Activated naive CD4-positive, alpha-beta T cell treated with anti-CD3 and anti-CD28 coated beads for 36 hours (primary cell): ENCODE measurements around the gene ATP2A3. TPM values are rescaled to one million over a fixed set of nuclear protein-coding genes. Genes with fewer than 3 reads are reported as not detected.

Source experiments
- CTCF ChIA-PET: fragments of 350-600 bp; sonication (Branson Sonifier 250); formaldehyde crosslinking; loops from one replicate; lab custom pipeline; 2021; ENCODE audit warnings: antibody characterized with exemption; lab: Charles Lee
- DNase-seq: peaks from one replicate; pipeline ENCODE4 v3.0.0-alpha.2; 2020
- H3K27ac Mint-ChIP-seq: one replicate; pipeline ENCODE4 v1.8.0; 2021; ENCODE audit warnings: mild to moderate bottlenecking, mixed read lengths
- H3K27me3 Mint-ChIP-seq: one replicate; pipeline ENCODE4 v1.8.0; 2021; ENCODE audit warnings: low read depth, mixed read lengths
- H3K36me3 Mint-ChIP-seq: one replicate; pipeline ENCODE4 v1.8.0; 2021; ENCODE audit warnings: low read depth, mixed read lengths
- H3K4me1 Mint-ChIP-seq: one replicate; pipeline ENCODE4 v1.8.0; 2021; ENCODE audit warnings: low read depth, mixed read lengths
- H3K4me3 Mint-ChIP-seq: one replicate; pipeline ENCODE4 v1.8.0; 2021; ENCODE audit warnings: mild to moderate bottlenecking, moderate library complexity, mixed read lengths
- H3K9me3 Mint-ChIP-seq: one replicate; pipeline ENCODE4 v1.8.0; 2021; ENCODE audit warnings: mixed read lengths
- intact Hi-C: fragments of 100-400 bp; cut with micrococcal nuclease; formaldehyde crosslinking; loops from one replicate; pipeline ENCODE4 v1.15.1; 2023
- total RNA-seq, 2 experiments: library from RNA; stranded (reverse); gene quantifications; one replicate each; pipeline ENCODE4 v1.2.3, GENCODE V29; 2021

The ATP2A3 gene
- total RNA-seq, 2 experiments from 2014 or later: 75.5 to 76.4 TPM

DNA sequence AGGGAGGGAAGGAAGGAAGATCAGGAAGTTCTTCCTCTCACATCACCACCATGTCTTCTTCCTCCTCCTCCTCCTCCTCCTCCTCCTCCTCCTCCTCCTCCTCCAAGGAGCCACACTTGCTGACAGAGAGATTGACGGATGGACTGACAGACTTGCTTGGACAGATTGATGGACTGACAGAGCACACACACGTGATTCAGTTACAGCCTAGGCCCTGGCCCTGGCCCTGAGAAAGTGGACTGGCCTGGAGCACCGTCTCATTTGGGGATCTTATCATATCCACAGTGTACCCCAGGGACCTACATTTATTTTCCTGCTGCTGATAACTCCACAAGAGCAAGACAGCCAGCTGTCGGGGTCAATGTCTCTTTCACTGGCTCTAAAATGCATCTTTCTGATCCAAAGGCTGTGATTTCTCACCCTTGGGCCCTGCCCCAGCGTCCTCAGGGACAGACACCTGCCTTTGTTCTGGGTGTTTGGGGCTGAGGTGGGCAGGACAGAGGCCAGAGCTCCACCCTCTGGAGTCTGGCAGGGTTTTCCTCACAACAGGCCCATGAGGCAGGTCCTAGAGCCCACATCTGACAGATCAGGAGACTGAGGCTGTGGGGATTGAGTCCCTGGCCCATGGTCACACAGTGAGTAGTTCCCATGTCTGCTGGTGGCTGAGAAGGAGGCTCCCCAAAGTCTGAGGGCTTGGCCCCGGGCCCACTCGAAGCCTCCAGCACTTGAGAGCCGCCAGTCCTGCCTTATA lies 45.7 kb downstream of the ATP2A3 start:
- H3K4me3 Mint-ChIP-seq: no peak overlapping the region
- no peak overlapping the region for H3K27ac Mint-ChIP-seq

DNA sequence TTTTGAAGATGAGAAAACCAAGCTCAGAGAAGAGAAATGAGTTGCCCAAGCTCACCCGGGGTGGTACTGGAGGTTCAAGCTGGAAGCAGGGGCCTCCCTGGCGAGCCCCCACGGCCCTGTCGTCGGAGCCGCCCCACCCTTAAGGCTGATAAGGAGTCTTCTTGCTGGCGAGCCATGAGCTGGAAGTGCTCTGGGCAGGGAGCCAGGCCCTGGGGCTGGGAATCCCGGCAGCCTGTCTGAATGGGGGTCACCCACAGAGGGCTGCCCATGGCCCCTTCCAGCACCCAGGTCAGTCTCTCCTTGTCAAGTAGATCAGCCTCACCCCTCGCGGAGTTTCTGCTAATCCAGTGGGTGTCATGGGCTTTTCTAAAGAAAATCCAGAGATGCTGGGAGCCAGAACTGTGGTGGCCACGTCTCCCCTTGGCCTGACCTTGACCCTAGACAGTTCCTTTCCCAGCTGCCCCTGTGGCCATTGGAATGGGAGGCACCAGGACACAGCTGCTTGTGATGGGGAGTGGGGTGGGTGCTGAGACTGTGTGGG lies 46.8 kb downstream of the ATP2A3 start:
- no peak for DNase-seq
- Mint-ChIP-seq H3K27ac (no peak overlapping the region), H3K36me3 (no peaks in the 10 kb centered on the region), H3K9me3 (no peaks in the 10 kb centered on the region), H3K4me3 (no peak overlapping the region), H3K4me1 (peaks cover 31% of the 10 kb centered on the region), H3K27me3 (no peaks in the 10 kb centered on the region)
- CTCF ChIA-PET: interaction anchor here (1.0 to 1.6 kb wide), 3 partner anchors 34 to 88 kb away, joined by 3 to 6 read pairs (median 6); no protein-coding TSS in a partner anchor
- intact Hi-C loops: loop anchor here (10.0 kb wide), 1 partner anchor 497 kb away; no protein-coding TSS in a partner anchor

More for the DNA sequence above, 45.7 kb downstream of the ATP2A3 start:
- CTCF ChIA-PET: no interaction called here
- no peaks in the 10 kb centered on the region for H3K27me3 Mint-ChIP-seq
- H3K36me3 Mint-ChIP-seq: no peaks in the 10 kb centered on the region
- no peak for DNase-seq
- H3K9me3 Mint-ChIP-seq: no peaks in the 10 kb centered on the region
- H3K4me1 Mint-ChIP-seq: peaks cover 28% of the 10 kb centered on the region
- intact Hi-C loops: loop anchor here (10.0 kb wide), 1 partner anchor 496 kb away; no protein-coding TSS in a partner anchor

DNA sequence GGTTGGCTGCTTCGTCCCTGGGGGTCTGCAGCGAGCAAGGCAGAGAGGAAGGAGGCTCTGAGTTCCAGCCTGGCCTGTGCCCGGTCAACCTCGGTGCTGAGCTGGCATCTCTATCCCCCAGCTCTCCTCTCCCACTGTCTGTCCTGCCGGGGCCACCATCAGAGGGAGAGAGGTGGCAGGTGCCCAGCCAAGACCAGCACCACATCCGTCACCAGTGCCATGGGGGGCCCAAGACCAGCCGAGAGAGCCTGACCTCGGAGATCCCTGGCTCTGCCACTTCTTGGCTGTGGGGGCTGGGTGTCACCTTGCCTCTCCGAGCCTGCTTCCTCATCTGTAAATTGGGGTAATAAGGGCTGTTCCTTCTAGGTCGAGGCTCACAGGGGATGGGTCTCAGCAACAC lies 47.4 kb downstream of the ATP2A3 start:
- Mint-ChIP-seq H3K27ac (peak overlapping the region; percentile 50), H3K36me3 (no peaks in the 10 kb centered on the region), H3K4me1 (peaks cover 34% of the 10 kb centered on the region), H3K27me3 (no peaks in the 10 kb centered on the region), H3K4me3 (no peak overlapping the region), H3K9me3 (no peaks in the 10 kb centered on the region)
- CTCF ChIA-PET: interaction anchor here (1.0 to 1.6 kb wide), 5 partner anchors 33 to 158 kb away, joined by 3 to 6 read pairs (median 3); no protein-coding TSS in a partner anchor
- intact Hi-C loops: loop anchor here (10.0 kb wide), 1 partner anchor 498 kb away; no protein-coding TSS in a partner anchor
- no peak for DNase-seq

DNA sequence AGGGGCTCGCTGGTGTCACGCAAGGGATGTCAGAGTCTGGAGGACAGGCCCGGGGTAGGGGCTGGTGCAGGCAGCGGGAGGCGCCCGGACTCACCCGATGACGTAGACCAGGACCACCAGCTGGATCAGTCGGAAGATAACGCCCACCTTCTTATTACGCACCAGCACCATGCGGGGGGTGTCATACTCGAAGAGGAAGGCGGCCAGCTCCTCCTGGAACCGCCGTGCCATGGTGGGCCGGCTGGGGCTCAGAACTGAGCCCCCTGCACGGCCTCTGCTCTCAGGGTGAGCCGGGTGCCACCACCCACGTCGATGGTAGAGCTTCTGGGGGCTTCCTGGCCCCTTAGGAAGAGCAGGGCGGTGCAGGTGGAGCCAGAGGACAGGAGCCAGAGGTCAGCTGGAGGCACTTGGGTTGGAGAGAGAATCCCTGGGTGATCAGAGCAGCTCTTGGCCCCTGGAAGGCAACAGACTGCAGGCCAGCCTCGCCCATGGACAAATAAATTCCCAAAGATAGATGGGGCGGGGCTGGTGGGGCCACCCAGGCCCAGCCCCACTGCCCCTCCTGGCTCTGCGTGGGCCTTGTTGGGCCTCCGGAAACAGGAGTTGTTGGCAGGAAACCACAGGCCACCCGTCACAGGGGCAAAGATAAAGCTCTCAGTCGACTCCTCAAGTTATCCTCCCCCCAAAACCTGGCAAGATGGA lies 48.1 kb downstream of the ATP2A3 start, which contains the start of gene P2RX1:
TSS of gene P2RX1 (minus strand) at position 471 of the 702 bp plus-strand sequence. CDS start at position 231, 240 bp downstream.
- no peak within 1 kb of the TSS for H3K4me3 Mint-ChIP-seq
- peak; percentile 62 for DNase-seq
- H3K27me3 Mint-ChIP-seq: no peaks in the 10 kb centered on the region
- intact Hi-C loops: loop anchor here (10.0 kb wide), 1 partner anchor 499 kb away; no protein-coding TSS in a partner anchor
- peak within 1 kb of the TSS; percentile 50 for H3K27ac Mint-ChIP-seq
- H3K4me1 Mint-ChIP-seq: peaks cover 40% of the 10 kb centered on the region
- H3K36me3 Mint-ChIP-seq: no peaks in the 10 kb centered on the region
- CTCF ChIA-PET: interaction anchor here (1.0 to 3.4 kb wide), 7 partner anchors 32 to 158 kb away, joined by 3 to 16 read pairs (median 3); no protein-coding TSS in a partner anchor
- H3K9me3 Mint-ChIP-seq: no peaks in the 10 kb centered on the region

DNA sequence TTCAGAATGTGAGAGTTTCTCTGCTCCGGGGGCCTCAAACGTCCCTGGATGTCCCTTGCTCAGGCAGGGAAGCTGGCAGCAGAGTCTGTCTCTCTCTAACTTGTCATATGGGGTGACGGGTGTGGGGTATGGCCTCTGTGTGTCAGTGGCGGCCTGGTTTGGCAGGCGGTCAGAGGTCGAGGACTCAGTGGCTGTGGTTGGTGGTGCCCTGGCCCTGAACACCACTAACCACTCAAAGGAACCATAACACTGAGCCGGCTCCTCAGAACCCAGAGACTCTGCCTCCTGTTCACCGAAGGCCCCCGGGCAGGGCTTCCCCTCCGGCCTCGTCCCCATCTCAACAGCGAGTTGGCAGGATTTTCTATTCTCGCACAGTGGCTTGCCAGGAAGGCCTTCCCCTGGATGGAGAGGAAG lies 48.6 kb downstream of the ATP2A3 start:
- DNase-seq: no peak
- CTCF ChIA-PET: interaction anchor here (1.2 to 4.6 kb wide), 8 partner anchors 11 to 159 kb away, joined by 3 to 46 read pairs (median 6); no protein-coding TSS in a partner anchor
- Mint-ChIP-seq H3K27ac (no peak overlapping the region), H3K4me1 (peaks cover 45% of the 10 kb centered on the region), H3K36me3 (no peaks in the 10 kb centered on the region), H3K27me3 (no peaks in the 10 kb centered on the region), H3K4me3 (no peak overlapping the region), H3K9me3 (no peaks in the 10 kb centered on the region)
- intact Hi-C loops: loop anchor here (10.0 kb wide), 1 partner anchor 499 kb away; no protein-coding TSS in a partner anchor

DNA sequence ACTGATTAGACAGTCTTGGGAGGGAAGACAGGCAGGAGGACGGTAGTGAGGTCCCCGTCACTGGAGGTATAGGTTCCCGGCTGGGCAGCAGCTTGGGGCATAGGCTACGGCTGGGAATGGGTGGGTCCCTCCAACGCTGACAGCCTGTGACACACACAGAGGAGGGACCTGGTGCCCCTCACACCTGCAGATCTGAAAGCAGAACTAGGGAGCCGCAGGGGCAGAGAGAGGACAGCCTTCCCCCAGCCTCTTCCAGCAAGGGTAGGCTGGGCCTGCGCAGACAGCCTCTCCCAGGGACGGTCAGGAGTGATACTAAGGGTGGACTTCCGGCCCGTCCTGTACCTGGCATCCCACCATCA lies 49.9 kb downstream of the ATP2A3 start:
- no peak overlapping the region for H3K4me3 Mint-ChIP-seq
- no peaks in the 10 kb centered on the region for H3K9me3 Mint-ChIP-seq
- no peak for DNase-seq
- H3K27me3 Mint-ChIP-seq: no peaks in the 10 kb centered on the region
- CTCF ChIA-PET: interaction anchor here (0.6 to 4.6 kb wide), 37 partner anchors 8 to 568 kb away, joined by 3 to 46 read pairs (median 6); partner anchors contain the start of genes ATP2A3, CAMKK1 and NCBP3
- H3K36me3 Mint-ChIP-seq: no peaks in the 10 kb centered on the region
- intact Hi-C loops: loop anchor here (1.0 to 10.0 kb wide), 4 partner anchors 90 to 501 kb away; no protein-coding TSS in a partner anchor
- H3K4me1 Mint-ChIP-seq: peaks cover 50% of the 10 kb centered on the region
- no peak overlapping the region for H3K27ac Mint-ChIP-seq

DNA sequence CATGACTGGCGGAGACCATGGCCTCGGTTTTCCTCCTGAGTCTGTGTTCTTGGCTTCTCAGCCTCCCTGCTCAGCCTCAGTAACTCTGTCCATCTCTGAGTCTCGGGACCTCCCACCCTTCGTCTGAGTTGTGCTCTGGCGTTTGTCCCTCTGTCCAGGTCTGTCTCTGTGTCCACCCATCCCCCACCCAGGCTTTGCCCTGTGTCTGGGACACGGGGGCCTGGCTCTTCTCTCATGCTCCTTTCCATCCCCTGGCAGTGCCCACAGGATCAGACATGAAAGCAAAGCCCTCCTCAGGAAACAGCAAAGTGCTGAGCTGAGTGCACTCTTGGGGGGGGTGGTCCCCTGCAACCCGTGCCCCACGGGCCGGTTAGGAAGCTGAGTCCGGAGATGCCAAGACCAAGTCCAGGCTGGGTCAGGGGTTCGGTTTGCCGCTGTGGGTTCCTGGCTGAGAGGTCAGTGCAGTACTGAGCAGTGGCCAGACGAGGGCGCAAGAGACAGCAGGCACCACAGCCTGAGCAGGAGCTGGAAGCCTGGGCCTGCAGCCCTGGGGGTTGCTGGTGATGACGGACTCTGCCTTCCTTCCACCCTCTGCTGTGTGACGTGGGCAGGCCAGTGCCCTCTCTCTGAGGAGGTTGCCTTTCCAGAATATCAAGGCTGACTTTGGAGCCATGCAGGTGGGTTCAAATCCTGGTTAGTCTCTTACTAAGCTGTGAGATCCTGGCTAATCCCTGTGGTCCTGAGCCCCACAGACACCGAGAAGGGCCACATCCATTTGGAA lies 50.5 kb downstream of the ATP2A3 start:
- Mint-ChIP-seq H3K36me3 (no peaks in the 10 kb centered on the region), H3K27me3 (no peaks in the 10 kb centered on the region), H3K27ac (no peak overlapping the region), H3K9me3 (no peaks in the 10 kb centered on the region), H3K4me3 (no peak overlapping the region), H3K4me1 (peaks cover 50% of the 10 kb centered on the region)
- CTCF ChIA-PET: interaction anchor here (0.6 to 4.6 kb wide), 41 partner anchors 8 to 568 kb away, joined by 3 to 46 read pairs (median 5); partner anchors contain the start of genes ATP2A3, CAMKK1 and NCBP3
- DNase-seq: peak; percentile 90
- intact Hi-C loops: loop anchor here (1.0 to 10.0 kb wide), 4 partner anchors 91 to 501 kb away; no protein-coding TSS in a partner anchor

DNA sequence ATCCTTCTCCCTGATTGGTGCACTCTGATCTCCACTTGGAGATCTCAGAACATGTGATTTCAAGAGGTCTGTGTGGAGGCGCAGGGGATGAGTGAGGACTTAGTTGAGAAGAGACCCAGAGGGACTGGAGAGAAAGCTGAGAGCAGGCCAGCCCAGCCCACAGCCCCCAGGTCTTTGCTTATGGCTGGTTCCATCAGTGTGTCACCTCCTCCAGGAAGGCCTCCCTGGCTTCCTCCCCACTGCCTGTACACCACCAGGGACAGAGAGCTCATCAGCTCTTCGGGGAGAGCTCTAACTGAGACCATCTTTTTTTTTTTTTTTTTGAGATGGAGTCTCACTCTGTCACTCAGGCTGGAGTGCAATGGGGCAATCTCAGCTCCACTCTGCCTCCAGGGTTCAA lies 51.4 kb downstream of the ATP2A3 start:
- no peak overlapping the region for H3K4me3 Mint-ChIP-seq
- CTCF ChIA-PET: interaction anchor here (0.6 to 4.6 kb wide), 17 partner anchors 10 to 278 kb away, joined by 3 to 46 read pairs (median 7); partner anchors contain the start of genes ATP2A3 and NCBP3
- peaks cover 50% of the 10 kb centered on the region for H3K4me1 Mint-ChIP-seq
- DNase-seq: no peak
- H3K27me3 Mint-ChIP-seq: no peaks in the 10 kb centered on the region
- no peaks in the 10 kb centered on the region for H3K9me3 Mint-ChIP-seq
- intact Hi-C loops: loop anchor here (5.0 to 10.0 kb wide), 3 partner anchors 164 to 502 kb away; no protein-coding TSS in a partner anchor
- H3K36me3 Mint-ChIP-seq: no peaks in the 10 kb centered on the region
- H3K27ac Mint-ChIP-seq: no peak overlapping the region

DNA sequence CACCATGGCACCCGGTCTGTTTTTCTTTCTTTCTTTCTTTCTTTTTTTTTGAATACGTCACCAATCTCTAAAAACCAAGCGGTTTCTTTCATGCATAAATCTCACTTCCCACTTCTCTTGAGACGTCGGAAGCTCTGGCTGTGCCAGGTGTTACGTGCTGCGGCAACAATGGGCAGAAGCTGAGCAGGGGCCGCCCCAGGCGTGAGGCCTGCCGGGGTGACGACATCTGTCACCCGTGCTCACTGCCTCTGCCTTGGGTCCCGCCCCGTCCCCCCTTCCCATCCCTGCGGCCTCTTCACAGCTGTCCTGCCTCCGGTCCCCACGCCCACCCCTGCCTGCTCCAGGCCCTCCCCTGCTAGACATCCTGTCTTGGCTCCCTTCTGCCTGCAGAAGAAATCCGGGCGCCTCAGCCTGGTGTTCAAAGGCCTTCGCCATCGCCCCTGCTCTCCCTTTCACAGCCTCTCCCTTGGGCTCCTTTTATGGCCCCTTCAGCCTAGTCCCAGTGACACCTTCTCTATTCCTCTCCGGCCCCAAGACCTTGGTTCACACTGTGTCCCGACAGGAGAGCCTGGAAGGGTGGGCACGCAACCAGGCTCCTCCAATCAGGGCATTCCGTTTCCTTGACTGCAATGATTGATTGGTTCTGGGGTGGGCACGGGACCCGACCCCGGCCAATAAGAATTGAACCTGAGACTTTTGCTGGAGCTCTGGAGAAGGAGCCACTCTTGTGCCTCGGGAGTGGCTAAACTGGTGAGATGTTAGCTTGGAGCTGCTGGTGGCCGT lies 52.8 kb downstream of the ATP2A3 start:
- Mint-ChIP-seq H3K4me1 (peaks cover 43% of the 10 kb centered on the region), H3K27ac (peak overlapping the region; percentile 84), H3K9me3 (no peaks in the 10 kb centered on the region), H3K36me3 (no peaks in the 10 kb centered on the region), H3K27me3 (no peaks in the 10 kb centered on the region), H3K4me3 (peak overlapping the region; percentile 58)
- CTCF ChIA-PET: interaction anchor here (0.6 to 4.6 kb wide), 10 partner anchors 17 to 509 kb away, joined by 3 to 46 read pairs (median 4); partner anchors contain the start of gene NCBP3
- intact Hi-C loops: loop anchor here (1.0 to 10.0 kb wide), 8 partner anchors 18 to 503 kb away; partner anchors contain the start of genes ATP2A3, CAMKK1, CYB5D2 and NCBP3
- peak; percentile 94 for DNase-seq
